Smooth muscle cell (in vitro differentiated cells): ENCODE results near the gene CAPG. TPM values are rescaled to one million over a fixed set of nuclear protein-coding genes. Genes with fewer than 3 reads are reported as not detected.

ENCODE experiments used
- DNase-seq: peaks from one replicate; lab custom pipeline; 2025; ENCODE audit not compliant: unreplicated experiment; lab: John Stamatoyannopoulos, UW
- H2AFZ ChIP-seq: fragments of 200-600 bp; sonication (generic); 2 replicates; pipeline ENCODE4 v1.6.0; 2016; ENCODE audit warnings: antibody characterized with exemption, low read depth, mild to moderate bottlenecking
- H3F3A ChIP-seq: fragments of 200-600 bp; sonication (generic); 2 replicates; pipeline ENCODE4 v1.6.0; 2017; ENCODE audit warnings: antibody characterized with exemption, low read depth
- H3K27ac ChIP-seq: fragments of 200-600 bp; sonication (generic); 2 replicates; pipeline ENCODE4 v1.5.1; 2016; ENCODE audit warnings: low read depth, mild to moderate bottlenecking
- H3K27me3 ChIP-seq: fragments of 200-600 bp; sonication (generic); 2 replicates; pipeline ENCODE4 v1.6.1; 2016; ENCODE audit warnings: low read depth, mild to moderate bottlenecking
- H3K36me3 ChIP-seq: fragments of 200-600 bp; sonication (generic); 2 replicates; pipeline ENCODE4 v1.5.1; 2016; ENCODE audit warnings: low read depth
- H3K4me1 ChIP-seq: fragments of 200-600 bp; sonication (generic); 2 replicates; pipeline ENCODE4 v1.5.1; 2016; ENCODE audit warnings: low read depth
- H3K4me2 ChIP-seq: fragments of 200-600 bp; sonication (generic); 2 replicates; pipeline ENCODE4 v1.6.0; 2016; ENCODE audit warnings: mild to moderate bottlenecking
- H3K4me3 ChIP-seq: fragments of 200-600 bp; sonication (generic); 2 replicates; pipeline ENCODE4 v1.5.1; 2016; ENCODE audit warnings: mild to moderate bottlenecking
- H3K79me2 ChIP-seq: fragments of 200-600 bp; sonication (generic); 2 replicates; pipeline ENCODE4 v1.6.0; 2016; ENCODE audit warnings: low read depth, mild to moderate bottlenecking
- H3K9ac ChIP-seq: fragments of 200-600 bp; sonication (generic); 2 replicates; pipeline ENCODE4 v1.6.0; 2016; ENCODE audit warnings: low read depth
- H3K9me3 ChIP-seq: fragments of 200-600 bp; sonication (generic); replicated peaks from 2 replicates; pipeline ENCODE4 v1.5.1; 2016; ENCODE audit warnings: low read depth
- H4K20me1 ChIP-seq: fragments of 200-600 bp; sonication (generic); 2 replicates; pipeline ENCODE4 v1.6.0; 2016; ENCODE audit warnings: low read depth
- CTCF ChIP-seq: fragments of 200-600 bp; sonication (generic); IDR thresholded peaks from 2 replicates; pipeline ENCODE4 v1.5.1; 2017; ENCODE audit warnings: borderline replicate concordance, mild to moderate bottlenecking, antibody characterized with exemption; ENCODE audit not compliant: insufficient read depth, poor library complexity, severe bottlenecking
- WGBS: methylation state at CpG from one replicate; pipeline ENCODE4 v1.1.7; 2016; ENCODE audit warnings: low lambda C conversion rate; 5-methylcytosine and 5-hydroxymethylcytosine counted together
- polyA plus RNA-seq: library from polyadenylated mRNA; unstranded; fragments of >200 nt; fragmentation: Nextera tagmentation; extraction: Ambion mirVana; gene quantifications from 2 replicates; pipeline ENCODE4 v1.2.1, GENCODE V29; 2016
- total RNA-seq: library from RNA; depleted of rRNA; stranded (reverse); fragments of >200 nt; gene quantifications from 2 replicates; pipeline ENCODE4 v1.2.3, GENCODE V29; 2014

Gene CAPG
- total and polyA plus RNA-seq, 2 experiments from 2014 or later = 51.6 to 96.2 TPM

GRCh38 chr2:85398426-85399182 lies 11.6 kb downstream of the CAPG start:
- H3K4me1 ChIP-seq = no peaks in the 10 kb centered on the region
- TF ChIP-seq CTCF = no peak
- H2AFZ ChIP-seq = no peak overlapping the region
- no peak for DNase-seq
- no peak overlapping the region for H3K4me2 ChIP-seq
- WGBS = 98% methylated on average over 5 of the region's 8 CpGs
- no peaks in the 10 kb centered on the region for H3F3A ChIP-seq
- H3K36me3 ChIP-seq = no peaks in the 10 kb centered on the region
- no peaks in the 10 kb centered on the region for H4K20me1 ChIP-seq
- H3K9ac ChIP-seq = no peak overlapping the region
- no peak overlapping the region for H3K27ac ChIP-seq
- peaks cover 4% of the 10 kb centered on the region for H3K79me2 ChIP-seq
- H3K9me3 ChIP-seq = no peaks in the 10 kb centered on the region
- no peaks in the 10 kb centered on the region for H3K27me3 ChIP-seq
- H3K4me3 ChIP-seq = no peak overlapping the region

GRCh38 chr2:85397925-85398331 lies 12.2 kb downstream of the CAPG start:
- H2AFZ ChIP-seq = no peak overlapping the region
- no peaks in the 10 kb centered on the region for H3K36me3 ChIP-seq
- H3K4me3 ChIP-seq = no peak overlapping the region
- no peaks in the 10 kb centered on the region for H3K9me3 ChIP-seq
- H3K4me1 ChIP-seq = no peaks in the 10 kb centered on the region
- H4K20me1 ChIP-seq = no peaks in the 10 kb centered on the region
- DNase-seq = no peak
- H3F3A ChIP-seq = no peaks in the 10 kb centered on the region
- 80% methylated on average over 4 of the region's 4 CpGs for WGBS
- no peak overlapping the region for H3K27ac ChIP-seq
- no peak overlapping the region for H3K4me2 ChIP-seq
- no peaks in the 10 kb centered on the region for H3K79me2 ChIP-seq
- no peak overlapping the region for H3K9ac ChIP-seq
- no peak for TF ChIP-seq CTCF
- no peaks in the 10 kb centered on the region for H3K27me3 ChIP-seq

- 77% methylated on average over 5 of the region's 5 CpGs for WGBS
Measured at GRCh38 chr2:85396531-85397470, 13.4 kb downstream of the CAPG start.

More at GRCh38 chr2:85396531-85397470, 13.4 kb downstream of the CAPG start:
- Histone ChIP-seq H3K4me2 (peak overlapping the region; percentile 47), H3K79me2 (no peaks in the 10 kb centered on the region), H4K20me1 (no peaks in the 10 kb centered on the region), H3K9me3 (no peaks in the 10 kb centered on the region), H3K36me3 (no peaks in the 10 kb centered on the region), H3K27ac (peak overlapping the region; percentile 22), H2AFZ (no peak overlapping the region), H3F3A (no peaks in the 10 kb centered on the region), H3K27me3 (no peaks in the 10 kb centered on the region), H3K4me3 (no peak overlapping the region), H3K9ac (no peak overlapping the region), H3K4me1 (no peaks in the 10 kb centered on the region)
- no peak for DNase-seq
- TF ChIP-seq CTCF = no peak
